GM18507 (cell line): ENCODE results near the gene DGKB.

Source experiments
- DNase-seq: peaks from one replicate; pipeline ENCODE4 v3.0.0; 2011; ENCODE audit warnings: low read depth; ENCODE audit not compliant: insufficient read length; ENCODE audit errors: extremely low spot score
- FAIRE-seq: peaks from 2 replicates; lab custom pipeline; 2011; peaks lifted over from hg19 to GRCh38; lab: Jason Lieb, UNC

The DGKB gene

DNA sequence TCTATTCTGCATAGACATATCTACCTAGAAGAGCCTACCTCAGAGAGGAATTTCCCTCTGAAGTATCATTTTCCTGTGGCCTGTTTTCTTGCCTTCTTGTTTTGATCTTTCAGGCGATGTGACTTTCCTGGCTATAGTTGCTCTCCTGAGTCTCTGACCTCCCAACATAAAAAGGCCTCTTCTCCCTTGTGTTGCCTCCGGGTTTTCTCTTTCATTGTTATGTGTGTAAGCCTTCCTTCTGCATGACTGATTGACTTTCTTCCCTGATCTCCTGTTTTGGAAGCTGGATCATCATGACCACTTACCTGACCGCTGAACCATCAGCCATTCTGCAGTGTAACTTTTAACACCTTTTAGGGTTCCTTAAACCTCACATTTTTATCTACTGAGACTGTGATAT lies 471.6 kb downstream of the DGKB start:
- DNase-seq, result no peak
- no peak for FAIRE-seq

DNA sequence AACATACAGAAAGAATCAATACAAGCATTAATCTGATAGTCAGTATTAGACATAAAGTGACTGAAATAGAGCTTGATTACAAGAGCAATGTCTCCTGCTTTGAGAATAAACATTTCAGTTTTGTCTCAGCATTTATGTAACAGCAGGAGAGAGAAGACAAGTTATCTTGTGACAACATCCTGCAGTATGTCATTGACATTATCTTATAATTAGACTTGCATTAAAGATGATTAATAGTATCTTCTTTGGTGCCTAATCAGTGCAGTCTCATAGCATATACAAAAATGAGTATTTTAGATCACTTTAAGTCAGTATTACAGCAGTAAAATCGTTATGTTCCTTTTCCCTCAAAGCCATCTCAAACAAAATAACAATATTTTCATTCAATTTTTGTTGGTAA lies 477.0 kb downstream of the DGKB start:
- FAIRE-seq (no peak), DNase-seq (no peak)

DNA sequence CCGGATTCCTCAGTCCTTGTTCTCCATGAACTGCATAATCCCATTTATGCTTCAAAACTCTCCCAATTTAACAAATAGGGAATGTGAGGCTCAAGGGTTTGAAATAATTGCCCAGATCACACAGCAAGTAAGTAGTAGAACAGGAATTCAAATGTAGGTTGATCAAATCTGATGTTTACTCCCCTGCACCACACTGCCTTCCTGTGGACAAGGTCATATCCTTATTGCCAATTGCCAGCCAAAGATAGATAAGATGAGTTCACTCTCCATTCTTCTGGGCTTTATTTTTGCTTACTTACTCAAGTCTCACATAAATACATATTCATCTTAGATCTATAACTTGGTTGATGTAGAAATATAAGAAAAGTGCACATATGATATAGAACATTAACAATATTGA lies 477.9 kb downstream of the DGKB start:
- no peak for FAIRE-seq
- DNase-seq, result no peak

DNA sequence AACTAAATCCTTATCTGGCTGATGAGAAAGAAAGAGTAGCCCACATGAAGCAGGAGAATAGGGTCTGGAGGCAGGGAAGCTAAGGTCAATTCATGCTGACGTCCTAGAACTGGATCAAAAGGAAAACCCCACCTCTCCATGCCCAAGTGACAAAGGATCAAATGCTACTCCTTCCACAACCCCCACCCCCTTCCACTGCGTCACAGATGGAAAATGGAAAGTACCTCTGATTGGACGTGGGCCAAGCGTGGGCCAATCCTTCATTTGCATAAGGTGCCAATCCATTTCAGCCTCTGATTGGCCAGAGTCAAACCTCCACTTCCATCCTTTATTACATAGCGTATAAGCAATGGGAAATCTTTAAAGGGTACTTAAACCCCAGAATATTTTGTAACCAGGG lies 481.8 kb downstream of the DGKB start:
- FAIRE-seq, result no peak
- no peak for DNase-seq

DNA sequence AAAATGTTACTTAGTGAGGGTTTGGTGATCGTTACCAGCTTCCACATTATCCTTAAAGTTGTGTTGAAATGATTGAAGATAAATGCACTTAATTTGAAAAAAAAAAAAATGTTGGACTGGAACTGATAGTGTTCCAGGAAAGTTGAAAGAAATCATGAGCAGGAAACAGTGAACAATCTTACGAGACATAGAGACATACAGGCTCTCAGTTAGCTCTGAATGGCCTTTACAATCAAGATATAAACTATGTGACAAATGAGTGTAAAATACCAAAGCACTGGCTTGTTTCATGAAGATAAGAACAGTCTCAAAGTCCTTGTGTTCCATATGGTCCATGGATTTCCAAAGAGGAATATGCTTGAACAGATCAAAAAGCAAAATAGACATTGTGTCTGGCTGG lies 483.0 kb downstream of the DGKB start:
- no peak for DNase-seq
- no peak for FAIRE-seq

DNA sequence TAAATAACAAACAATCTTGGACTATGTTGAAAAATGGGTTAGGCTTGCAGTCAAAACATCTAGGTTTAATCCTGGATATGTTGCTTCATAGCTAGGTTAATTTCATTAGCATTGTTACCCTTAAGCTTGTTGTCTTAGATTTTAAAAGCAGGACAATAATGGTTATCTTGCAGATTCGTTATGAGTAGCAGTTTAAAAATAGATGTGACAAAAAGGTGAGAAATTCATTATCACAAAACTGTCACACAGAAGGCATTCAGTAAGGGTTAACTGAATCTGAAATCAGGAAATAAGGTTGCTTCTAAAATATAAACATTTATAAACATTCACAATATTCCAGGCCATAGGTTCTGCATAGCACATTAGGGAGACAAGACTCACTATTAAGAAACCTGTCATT lies 483.9 kb downstream of the DGKB start:
- FAIRE-seq (no peak), DNase-seq (no peak)

DNA sequence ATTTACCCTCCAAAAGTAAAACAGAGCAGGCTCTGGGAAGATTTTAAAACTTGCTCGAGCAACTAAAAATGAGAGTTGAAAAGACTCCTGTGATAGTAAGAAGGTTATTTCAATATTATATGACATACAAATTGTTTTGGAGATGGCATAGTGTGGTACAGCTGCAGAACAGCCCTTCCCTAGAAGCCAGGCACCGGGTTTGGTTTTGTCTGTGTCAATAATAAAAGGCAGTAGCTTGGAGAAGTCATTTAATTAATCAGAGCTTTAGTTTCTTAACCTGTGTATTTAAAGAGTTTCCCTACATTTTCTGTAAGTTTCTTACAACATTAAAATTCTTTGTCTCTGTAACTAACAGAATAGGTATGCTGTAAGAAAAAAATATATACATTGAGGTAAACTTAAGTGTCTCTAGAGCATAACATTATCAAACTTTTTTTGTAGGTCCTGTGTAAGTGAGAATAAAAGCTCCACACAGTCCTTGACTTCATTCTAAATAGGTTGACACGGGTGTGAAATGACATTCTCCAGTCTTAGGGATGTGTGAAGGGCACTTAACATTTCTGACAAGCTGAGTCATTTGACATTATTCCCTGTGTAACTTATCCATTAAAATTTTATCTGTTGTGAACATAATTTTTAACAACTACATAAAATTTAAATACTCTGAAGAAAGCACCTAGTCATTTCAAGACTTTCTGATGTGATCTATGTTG lies 488.1 kb downstream of the DGKB start:
- FAIRE-seq, result no peak

DNA sequence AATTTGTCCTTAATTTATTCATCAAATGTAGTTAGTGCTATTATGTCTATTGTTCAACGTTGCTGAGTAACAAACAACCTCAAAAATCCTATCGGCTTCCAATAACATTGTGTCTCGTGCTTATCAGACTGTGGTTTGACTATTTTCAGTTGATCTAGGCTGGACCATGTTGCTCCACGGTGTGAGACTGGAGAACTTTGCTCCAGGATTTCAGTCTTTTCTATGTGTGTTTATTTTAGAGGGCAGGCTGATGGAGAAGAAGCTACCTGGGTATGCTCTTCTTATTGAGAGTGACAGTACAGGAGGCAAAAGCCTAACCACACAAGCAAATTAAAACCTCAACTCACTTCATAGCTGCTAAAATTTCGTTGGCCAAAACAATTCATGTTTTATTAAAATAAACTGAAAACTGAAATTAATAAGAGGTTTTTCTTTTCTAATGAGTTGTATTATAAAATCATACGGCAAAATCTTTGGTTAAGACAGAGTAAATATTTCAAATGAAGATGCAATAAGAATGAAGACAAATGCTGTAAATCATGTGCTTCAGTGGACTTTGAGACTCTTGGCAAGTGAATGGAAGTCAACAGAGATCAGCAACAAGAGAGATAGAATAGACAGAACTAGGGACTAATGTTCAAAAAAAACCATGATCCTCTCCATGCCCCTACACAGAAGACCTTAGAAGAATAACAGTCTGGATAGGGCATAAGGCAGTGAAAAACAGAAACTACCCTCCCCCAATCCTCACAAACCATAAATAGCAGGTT lies 495.1 kb downstream of the DGKB start:
- DNase-seq (no peak), FAIRE-seq (no peak)

More for the DNA sequence above, 488.1 kb downstream of the DGKB start:
- DNase-seq, result no peak

DNA sequence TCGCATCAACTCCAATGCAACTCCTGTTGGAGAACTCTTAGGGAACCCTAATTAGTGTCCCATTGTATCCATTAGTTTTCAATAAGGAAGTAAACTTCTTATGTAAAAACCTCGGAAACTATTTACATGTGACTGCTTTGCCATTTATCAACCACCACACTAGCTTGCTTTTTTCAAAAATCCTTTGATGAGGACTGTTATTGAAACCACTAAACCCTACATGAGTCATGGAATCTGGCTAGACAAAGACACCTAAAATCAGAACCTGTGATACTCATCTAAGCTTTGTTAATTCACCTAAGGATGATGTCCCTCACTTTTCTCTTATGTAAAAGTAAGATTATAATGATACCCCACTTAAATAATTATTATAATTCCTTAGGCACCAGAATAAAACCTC lies 499.0 kb downstream of the DGKB start:
- no peak for FAIRE-seq
- DNase-seq, result no peak

DNA sequence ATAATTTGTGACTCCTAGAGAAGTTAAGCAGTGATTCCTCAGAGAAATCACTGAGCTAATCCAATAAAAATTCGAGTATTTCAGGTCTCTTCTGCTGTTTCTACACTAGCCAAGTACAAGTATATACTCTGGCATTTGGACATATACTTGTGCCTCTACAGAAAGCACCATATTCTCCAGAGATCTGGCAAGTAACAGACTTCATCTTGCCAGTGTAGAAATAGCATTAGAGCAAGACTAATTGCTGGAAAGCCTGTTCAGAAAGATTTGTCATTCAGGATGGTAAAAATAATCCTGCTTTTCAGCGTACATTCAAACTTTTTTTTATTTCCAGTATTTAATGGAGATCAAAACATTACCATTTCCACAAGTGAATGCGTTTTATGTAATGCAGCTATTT lies 502.3 kb downstream of the DGKB start:
- DNase-seq (no peak), FAIRE-seq (no peak)

DNA sequence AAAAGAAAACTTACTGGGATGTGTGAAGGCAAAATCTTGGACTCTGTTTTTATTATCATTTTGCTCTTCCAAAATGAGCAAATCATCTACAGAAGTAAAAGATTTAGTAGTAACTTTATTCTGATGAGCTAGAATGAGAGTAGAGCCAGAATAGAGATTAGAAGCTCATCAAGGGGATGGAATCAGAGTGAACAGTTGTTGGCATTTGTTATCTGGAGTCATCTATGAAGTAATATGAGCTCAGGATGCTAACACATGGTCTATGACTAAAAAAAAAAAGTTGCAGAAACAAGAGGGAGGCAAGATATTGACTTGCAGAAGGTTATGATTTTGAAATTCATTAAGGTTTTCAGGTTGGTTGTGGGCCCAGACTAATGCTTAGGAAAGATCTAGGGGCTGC lies 504.0 kb downstream of the DGKB start:
- FAIRE-seq, result no peak
- DNase-seq, result no peak

DNA sequence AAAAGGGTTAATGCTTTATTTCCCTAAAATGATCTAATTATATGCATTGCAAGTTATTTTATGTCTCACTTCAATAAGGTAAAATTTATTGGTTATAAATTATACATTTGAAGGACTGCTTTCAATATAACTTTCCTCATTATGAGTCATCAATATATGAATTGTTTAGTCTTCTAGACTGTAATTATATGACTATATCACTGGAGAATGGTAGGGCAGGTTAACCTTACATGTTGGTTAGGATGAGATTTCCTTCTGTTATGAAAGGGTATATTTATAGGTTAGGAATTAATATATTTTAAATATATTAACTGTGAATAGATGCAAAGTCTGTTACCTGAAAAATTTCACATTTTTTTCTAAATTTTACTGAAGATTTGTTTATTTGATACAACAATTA lies 506.7 kb downstream of the DGKB start:
- DNase-seq (no peak), FAIRE-seq (no peak)

DNA sequence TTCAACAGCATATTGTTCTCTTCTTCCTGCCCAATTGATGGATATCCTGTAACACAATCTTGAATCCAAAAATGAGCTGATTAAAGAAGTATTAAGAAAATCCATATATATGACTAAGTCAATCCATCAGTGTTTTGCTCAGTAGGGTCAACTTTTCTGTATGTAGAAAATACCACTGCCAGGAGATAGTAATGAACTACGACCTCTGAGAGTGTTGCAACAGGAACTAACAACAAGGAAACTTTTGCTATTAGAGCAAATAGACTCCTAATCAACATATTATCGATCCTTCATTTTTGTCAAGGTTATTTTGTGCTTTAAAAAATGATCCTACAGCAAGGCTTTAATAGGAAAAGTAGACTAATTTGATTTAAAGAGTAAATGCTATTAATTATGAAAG lies 507.8 kb downstream of the DGKB start:
- no peak for DNase-seq
- no peak for FAIRE-seq

DNA sequence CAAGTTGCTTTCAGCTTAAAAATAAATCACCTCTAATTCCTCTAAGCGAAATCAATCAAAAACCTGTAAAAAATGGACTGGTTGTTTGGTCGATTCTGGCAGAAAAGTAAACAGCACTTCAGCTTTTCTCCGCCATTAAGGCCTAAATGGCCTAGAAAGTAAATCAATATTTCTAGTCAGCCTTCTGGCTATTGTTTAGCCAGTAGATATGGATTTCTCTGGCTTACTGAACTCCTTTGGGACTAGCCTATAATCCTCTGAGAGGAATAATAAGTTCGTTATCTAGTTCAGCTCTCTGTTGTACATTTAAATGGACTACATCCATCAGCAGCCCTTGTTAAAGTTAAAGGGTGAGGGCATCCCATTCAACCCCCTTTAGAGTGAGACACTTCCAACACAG lies 513.0 kb downstream of the DGKB start:
- FAIRE-seq, result no peak
- DNase-seq, result no peak

DNA sequence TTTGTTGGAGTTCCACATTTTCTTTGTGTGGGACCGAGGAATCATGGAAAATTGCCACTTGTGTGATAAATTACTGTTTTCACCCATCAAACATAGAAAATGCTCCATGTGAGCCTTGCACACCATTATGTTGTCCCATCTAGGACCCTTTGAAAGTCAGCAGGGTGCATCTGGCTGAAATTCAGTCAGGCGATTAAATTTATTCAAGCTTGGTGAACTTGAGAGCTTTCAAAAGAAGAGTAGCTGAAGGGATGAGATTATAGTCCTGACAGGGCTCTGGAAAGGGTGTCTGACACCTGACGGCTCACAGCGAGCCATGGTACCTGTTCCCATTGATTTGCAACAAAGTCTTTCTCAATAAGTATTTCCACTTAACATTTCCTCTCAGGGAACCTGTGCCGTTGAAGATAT lies 513.4 kb downstream of the DGKB start:
- DNase-seq (no peak), FAIRE-seq (no peak)

DNA sequence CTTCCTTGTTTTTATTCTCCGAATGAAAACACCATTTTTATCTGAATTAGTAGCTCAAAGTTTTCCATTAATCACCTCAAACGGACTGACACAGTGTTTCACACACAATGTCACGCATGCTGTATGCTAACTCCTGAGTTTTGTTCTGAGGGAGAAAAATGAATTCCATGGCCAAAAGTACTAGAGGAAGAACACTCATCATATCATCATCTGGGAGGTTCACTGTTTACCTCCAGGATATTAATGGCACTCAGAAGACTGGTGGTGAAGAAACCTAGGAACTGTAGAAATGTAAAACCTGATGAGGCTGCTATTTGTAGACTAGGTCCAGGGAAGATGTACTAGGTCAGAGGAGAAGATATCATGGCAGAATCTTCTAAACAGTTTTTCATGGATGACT lies 517.5 kb downstream of the DGKB start:
- no peak for FAIRE-seq
- DNase-seq, result no peak

DNA sequence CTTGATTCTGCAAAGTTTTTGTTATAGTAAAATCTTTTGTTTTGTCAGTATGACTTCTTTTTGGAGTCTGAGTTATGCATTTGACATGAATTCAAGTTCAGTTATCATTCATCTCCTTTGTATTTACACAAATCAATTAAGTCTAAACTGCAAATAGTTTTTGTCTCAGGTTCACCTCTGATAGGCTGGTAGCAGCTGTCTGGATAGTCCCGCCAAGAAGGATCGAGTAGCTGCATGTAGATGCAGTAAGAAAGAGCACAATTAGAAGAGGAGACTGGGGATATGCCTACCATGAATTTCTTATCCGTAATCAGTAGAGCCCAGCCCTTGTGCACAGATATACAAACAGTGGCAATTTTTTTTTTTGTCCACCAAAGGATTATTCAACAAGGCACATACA lies 520.6 kb downstream of the DGKB start:
- DNase-seq (no peak), FAIRE-seq (no peak)

DNA sequence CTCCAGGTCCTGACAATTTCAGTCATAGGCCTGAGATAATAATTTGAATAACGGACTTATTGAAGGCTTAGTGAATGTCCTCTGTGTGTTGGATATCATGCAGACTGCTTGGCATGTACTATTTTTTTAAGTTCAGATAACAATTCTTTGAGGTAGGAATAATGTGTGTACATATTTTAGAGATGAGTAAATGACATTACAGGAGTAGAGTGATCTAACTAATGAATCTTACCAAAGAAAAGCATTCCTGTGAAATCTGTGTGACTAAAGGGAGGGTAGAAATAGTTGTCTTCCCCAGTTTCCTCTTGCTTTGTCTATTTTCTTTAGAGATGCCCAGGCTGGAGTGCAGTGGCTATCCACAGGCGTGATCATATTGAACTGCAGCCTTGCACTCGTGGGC lies 521.2 kb downstream of the DGKB start:
- DNase-seq (no peak), FAIRE-seq (no peak)

DNA sequence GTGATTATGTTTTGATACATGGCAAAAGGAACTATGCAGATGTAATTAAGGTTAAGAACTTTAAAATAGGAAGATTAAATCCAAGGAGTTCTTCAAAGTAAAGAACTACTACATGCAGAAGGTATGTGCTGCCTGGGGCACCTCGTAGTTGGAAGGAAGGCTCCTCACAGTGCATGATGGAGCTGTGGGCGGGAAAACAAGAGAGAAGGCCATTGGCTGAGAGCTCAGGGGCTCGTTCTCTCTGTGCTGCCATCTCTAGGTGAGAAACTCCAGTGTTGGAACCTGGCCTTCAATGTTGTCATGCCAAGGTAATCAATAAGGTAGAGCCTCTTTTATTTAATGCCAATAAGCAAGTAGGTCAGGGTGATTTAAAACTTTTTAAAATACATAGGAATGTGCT lies 521.7 kb downstream of the DGKB start:
- no peak for DNase-seq
- FAIRE-seq, result no peak

DNA sequence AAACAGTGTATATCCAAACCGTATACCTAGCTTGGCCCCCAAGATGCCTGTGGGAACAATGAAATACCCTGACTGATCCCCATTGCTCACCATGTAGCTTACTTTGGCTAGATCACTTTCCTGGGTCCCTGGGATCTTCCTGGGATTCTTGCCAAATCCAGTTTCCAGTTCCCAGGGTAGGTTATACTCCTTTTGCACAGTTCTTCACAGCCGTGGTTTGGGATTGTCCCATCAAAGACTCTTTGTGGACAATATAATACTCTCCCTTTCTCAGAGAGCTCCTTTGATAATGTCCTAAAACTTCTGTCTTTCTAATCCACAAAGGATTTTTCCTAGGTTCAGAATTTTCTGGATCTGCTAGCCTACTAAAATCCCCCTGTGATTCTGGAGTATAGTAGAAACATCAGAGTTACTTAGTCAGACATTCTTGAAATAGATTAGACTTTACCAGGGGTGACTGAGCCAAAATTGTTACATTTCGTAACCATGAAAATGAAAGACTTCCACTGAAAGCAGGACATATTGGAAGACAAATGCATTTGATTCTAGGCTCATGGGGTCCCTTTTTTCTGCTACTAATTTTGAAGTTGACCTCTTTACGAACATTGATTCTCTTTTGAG lies 524.8 kb downstream of the DGKB start:
- FAIRE-seq (no peak), DNase-seq (no peak)

DNA sequence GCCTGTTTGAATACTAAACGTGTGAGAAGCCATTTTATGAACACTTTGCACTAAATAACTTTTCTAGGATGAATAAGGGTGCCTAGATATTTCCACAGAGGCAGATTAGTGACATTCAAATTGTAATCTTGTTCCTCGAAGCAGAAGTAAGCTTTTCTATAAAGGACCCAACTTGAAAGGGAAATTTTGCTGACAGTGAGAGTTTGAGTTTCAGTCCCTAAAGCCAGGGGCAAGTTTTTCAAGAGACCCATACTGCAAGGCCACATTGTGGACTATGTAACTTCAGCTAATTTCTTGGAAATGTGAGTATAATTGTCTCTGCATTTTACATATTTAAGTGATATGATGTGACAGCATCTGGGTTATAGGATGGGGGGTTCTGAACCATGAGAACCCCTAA lies 525.8 kb downstream of the DGKB start:
- DNase-seq, result no peak

More for the DNA sequence above, 525.8 kb downstream of the DGKB start:
- no peak for FAIRE-seq
